Neural progenitor cell (in vitro differentiated cells): ENCODE results near the gene GUCA2B.

Source experiments
- EZH2 ChIP-seq: fragments of 200-600 bp; sonication (generic); IDR thresholded peaks from 2 replicates; pipeline ENCODE4 v1.6.1; 2017; ENCODE audit warnings: antibody characterized with exemption, mild to moderate bottlenecking, moderate library complexity
- TF ChIP-seq, protein P1 (sequence below): fragments of 200-600 bp; sonication (generic); IDR thresholded peaks from 2 replicates; pipeline ENCODE4 v1.5.1; 2017; ENCODE audit warnings: antibody characterized with exemption, mild to moderate bottlenecking

DNA sequence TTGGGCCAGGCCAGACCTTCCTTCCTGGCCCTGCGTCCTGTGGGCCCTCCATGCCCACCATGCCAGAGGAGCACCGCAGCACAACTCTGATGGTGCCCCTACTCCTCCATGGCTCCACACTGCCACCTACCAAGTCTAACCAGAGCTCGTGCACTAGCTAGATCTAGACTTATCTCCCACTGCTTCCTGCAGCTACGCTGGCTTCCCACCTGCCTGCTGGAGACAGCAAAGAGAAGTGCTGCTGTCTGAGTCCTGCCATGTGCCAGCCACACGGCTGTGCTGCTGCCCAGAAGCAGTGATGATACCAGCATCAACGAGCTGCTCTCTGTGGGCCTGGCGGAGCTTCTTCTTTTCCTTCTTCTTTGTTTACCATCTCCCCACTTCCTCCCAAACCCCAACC, 4.5 kb downstream of the GUCA2B start:
- TF ChIP-seq, protein P1, sequence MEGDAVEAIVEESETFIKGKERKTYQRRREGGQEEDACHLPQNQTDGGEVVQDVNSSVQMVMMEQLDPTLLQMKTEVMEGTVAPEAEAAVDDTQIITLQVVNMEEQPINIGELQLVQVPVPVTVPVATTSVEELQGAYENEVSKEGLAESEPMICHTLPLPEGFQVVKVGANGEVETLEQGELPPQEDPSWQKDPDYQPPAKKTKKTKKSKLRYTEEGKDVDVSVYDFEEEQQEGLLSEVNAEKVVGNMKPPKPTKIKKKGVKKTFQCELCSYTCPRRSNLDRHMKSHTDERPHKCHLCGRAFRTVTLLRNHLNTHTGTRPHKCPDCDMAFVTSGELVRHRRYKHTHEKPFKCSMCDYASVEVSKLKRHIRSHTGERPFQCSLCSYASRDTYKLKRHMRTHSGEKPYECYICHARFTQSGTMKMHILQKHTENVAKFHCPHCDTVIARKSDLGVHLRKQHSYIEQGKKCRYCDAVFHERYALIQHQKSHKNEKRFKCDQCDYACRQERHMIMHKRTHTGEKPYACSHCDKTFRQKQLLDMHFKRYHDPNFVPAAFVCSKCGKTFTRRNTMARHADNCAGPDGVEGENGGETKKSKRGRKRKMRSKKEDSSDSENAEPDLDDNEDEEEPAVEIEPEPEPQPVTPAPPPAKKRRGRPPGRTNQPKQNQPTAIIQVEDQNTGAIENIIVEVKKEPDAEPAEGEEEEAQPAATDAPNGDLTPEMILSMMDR: no peak
- TF ChIP-seq EZH2: no peak
